Parathyroid adenoma (tissue), 2 donors: Measurements from ENCODE around the gene GRID1.

Source experiments
- H2AFZ ChIP-seq: fragments of 300-600 bp; sonication (generic); one replicate; pipeline ENCODE4 v1.7.0; 2017; ENCODE audit warnings: antibody characterized with exemption, mild to moderate bottlenecking
- H3K27ac ChIP-seq: fragments of 300-600 bp; sonication (generic); one replicate; pipeline ENCODE4 v1.7.0; 2017
- H3K27me3 ChIP-seq: fragments of 300-600 bp; sonication (generic); one replicate; pipeline ENCODE4 v1.7.0; 2017; ENCODE audit warnings: low read length; ENCODE audit not compliant: control insufficient read depth, insufficient read depth
- H3K36me3 ChIP-seq: fragments of 300-600 bp; sonication (generic); one replicate; pipeline ENCODE4 v1.7.0; 2017; ENCODE audit warnings: low read length; ENCODE audit not compliant: control insufficient read depth, insufficient read depth
- H3K4me1 ChIP-seq: fragments of 300-600 bp; sonication (generic); one replicate; pipeline ENCODE4 v1.7.0; 2017; ENCODE audit warnings: control low read depth
- H3K4me2 ChIP-seq: fragments of 300-600 bp; sonication (generic); one replicate; pipeline ENCODE4 v1.7.0; 2017; ENCODE audit warnings: low read length
- H3K4me3 ChIP-seq: fragments of 300-600 bp; sonication (generic); one replicate; pipeline ENCODE4 v1.7.0; 2017; ENCODE audit warnings: low read depth, low read length
- H3K79me2 ChIP-seq: fragments of 300-600 bp; sonication (generic); one replicate; pipeline ENCODE4 v1.7.0; 2017; ENCODE audit warnings: control low read depth
- H3K9ac ChIP-seq: fragments of 300-600 bp; sonication (generic); one replicate; pipeline ENCODE4 v1.7.0; 2017; ENCODE audit warnings: mild to moderate bottlenecking
- H3K9me3 ChIP-seq: fragments of 300-600 bp; sonication (generic); one replicate; pipeline ENCODE4 v1.7.0; 2017; ENCODE audit warnings: low read length; ENCODE audit not compliant: control insufficient read depth
- TF ChIP-seq, protein P1 (sequence below): fragments of 300-600 bp; sonication (generic); IDR thresholded peaks from one replicate; pipeline ENCODE4 v1.7.0; 2017; ENCODE audit warnings: antibody characterized with exemption, mild to moderate bottlenecking
- donor health status: primary hyperparathyroidism.

The GRID1 gene

DNA sequence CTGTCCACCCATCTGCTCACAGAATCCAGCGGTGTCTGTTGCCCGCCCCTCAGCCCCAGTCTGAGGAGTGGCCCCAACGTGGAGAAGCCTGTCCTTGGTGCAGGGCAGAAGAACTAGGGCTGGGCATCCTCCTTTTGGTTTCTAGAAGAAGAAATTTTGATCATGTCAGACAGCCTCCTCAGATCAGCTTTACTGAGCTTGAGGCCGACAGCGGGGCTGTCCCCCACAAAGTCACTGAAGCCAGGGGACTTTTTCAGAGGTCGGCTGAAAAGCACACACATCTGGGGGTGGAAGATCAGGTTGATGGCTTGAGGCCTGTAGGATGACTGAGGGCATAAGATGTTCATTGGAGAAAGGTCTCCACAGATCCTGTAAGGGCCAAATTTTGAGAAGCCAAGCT, 767.9 kb downstream of the GRID1 start:
- Histone ChIP-seq H2AFZ (no peak overlapping the region), H3K4me2 (no peak overlapping the region), H3K27me3 (no peaks in the 10 kb centered on the region), H3K36me3 (no peaks in the 10 kb centered on the region), H3K4me1 (no peaks in the 10 kb centered on the region), H3K79me2 (no peaks in the 10 kb centered on the region), H3K9me3 (no peaks in the 10 kb centered on the region), H3K4me3 (no peak overlapping the region), H3K27ac (no peak overlapping the region), H3K9ac (no peak overlapping the region)
- TF ChIP-seq, protein P1, sequence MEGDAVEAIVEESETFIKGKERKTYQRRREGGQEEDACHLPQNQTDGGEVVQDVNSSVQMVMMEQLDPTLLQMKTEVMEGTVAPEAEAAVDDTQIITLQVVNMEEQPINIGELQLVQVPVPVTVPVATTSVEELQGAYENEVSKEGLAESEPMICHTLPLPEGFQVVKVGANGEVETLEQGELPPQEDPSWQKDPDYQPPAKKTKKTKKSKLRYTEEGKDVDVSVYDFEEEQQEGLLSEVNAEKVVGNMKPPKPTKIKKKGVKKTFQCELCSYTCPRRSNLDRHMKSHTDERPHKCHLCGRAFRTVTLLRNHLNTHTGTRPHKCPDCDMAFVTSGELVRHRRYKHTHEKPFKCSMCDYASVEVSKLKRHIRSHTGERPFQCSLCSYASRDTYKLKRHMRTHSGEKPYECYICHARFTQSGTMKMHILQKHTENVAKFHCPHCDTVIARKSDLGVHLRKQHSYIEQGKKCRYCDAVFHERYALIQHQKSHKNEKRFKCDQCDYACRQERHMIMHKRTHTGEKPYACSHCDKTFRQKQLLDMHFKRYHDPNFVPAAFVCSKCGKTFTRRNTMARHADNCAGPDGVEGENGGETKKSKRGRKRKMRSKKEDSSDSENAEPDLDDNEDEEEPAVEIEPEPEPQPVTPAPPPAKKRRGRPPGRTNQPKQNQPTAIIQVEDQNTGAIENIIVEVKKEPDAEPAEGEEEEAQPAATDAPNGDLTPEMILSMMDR = no peak

DNA sequence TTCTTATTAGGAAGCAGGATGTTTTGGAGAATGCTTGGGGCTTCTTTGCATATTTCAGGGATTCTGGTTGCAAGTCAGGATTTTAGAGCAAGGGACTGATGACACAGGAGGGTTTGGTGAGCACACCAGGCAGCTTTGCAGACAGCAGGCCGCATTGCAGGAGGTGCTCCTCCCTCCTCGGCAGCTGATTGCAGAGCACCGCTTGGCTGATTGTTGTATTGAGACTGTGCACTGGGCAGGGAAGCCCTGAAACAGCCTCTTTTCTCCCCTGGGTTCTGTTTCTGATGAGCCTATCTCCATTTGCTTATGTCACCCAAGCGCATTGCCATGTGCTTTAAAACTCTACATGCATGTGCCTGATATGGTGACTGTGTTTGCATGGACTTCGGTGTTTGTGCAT, 769.6 kb downstream of the GRID1 start:
- no peak overlapping the region for H3K27ac ChIP-seq
- no peaks in the 10 kb centered on the region for H3K9me3 ChIP-seq
- H2AFZ ChIP-seq = no peak overlapping the region
- H3K4me1 ChIP-seq = no peaks in the 10 kb centered on the region
- TF ChIP-seq, protein P1 = no peak
- no peak overlapping the region for H3K9ac ChIP-seq
- H3K4me3 ChIP-seq = no peak overlapping the region
- no peak overlapping the region for H3K4me2 ChIP-seq
- no peaks in the 10 kb centered on the region for H3K27me3 ChIP-seq
- H3K79me2 ChIP-seq = no peaks in the 10 kb centered on the region
- H3K36me3 ChIP-seq = no peaks in the 10 kb centered on the region

DNA sequence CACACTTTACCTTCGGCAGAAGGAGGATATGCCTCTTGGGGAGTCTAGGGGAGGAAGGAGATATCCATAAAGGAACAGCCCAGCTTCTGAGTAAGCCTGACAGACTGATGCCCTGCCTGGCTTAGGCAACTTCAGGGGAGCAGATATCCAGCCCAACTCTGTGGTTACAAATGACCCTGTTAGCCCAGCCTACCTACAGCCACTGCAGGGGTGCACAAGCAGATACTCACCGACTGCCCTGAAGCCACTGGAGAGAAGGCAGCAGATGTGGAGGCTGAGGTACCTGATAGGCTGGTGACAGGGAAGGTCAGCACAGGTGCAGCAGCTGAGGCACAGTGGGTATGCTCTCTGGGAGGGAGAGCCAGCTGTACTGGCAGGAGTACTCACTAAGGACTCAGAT, 770.2 kb downstream of the GRID1 start:
- no peaks in the 10 kb centered on the region for H3K9me3 ChIP-seq
- no peak overlapping the region for H3K4me3 ChIP-seq
- no peak overlapping the region for H3K27ac ChIP-seq
- no peaks in the 10 kb centered on the region for H3K27me3 ChIP-seq
- H3K36me3 ChIP-seq = no peaks in the 10 kb centered on the region
- no peaks in the 10 kb centered on the region for H3K4me1 ChIP-seq
- H3K4me2 ChIP-seq = no peak overlapping the region
- no peaks in the 10 kb centered on the region for H3K79me2 ChIP-seq
- TF ChIP-seq, protein P1 = no peak
- H2AFZ ChIP-seq = no peak overlapping the region
- H3K9ac ChIP-seq = no peak overlapping the region

DNA sequence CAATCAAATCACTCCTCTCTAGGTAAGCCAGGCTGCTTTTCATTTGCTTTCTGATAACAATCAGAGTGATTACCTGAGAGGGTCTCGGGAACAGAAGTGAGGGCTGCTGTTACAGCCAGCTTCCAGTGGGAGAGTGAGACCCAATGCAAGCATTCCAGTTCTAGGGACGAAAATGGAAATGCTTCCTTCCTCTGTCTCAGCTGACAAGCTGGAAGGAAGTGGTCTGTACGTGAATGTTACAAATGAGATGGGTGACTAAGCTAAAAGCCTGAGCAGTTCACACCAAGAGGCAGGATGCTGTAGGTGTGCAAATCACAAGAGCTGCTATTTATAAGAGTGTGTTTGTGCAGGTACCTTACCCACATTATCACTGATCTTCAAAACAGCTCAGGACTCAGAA, 772.4 kb downstream of the GRID1 start:
- TF ChIP-seq, protein P1 = no peak
- H2AFZ ChIP-seq = no peak overlapping the region

DNA sequence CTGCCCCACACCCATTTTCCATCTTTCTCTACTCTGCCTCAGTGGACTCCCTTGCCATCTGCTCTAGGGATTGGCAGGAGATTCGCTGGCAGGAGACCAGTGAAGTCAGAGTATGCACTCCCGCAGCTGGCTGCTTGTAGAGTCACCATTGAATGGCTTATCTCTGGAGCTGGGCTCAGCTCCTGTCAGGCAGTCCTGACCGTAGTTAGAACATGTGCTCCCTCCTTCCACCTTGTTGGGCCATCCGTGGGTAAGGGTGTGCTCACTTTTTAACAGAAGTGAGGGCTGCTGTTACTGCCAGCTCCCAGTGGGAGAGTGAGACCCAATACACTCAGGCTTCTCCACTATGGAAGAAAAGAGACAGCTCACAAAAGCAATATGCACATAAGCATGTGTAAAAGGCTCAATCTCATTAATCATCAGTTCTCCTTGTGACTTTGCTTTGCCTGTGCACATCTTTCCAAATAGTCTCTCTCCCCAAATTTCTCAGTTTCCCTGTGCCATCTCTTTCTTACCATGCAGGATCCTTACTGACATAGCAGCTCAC, 773.3 kb downstream of the GRID1 start:
- Histone ChIP-seq H3K4me3 (no peak overlapping the region), H3K4me2 (no peak overlapping the region), H3K9ac (no peak overlapping the region), H2AFZ (no peak overlapping the region), H3K9me3 (no peaks in the 10 kb centered on the region), H3K27me3 (no peaks in the 10 kb centered on the region), H3K4me1 (no peaks in the 10 kb centered on the region), H3K27ac (no peak overlapping the region), H3K79me2 (no peaks in the 10 kb centered on the region), H3K36me3 (no peaks in the 10 kb centered on the region)
- TF ChIP-seq, protein P1 = no peak

More for the DNA sequence above, 772.4 kb downstream of the GRID1 start:
- H3K9me3 ChIP-seq = no peaks in the 10 kb centered on the region
- no peaks in the 10 kb centered on the region for H3K36me3 ChIP-seq
- H3K79me2 ChIP-seq = no peaks in the 10 kb centered on the region
- no peak overlapping the region for H3K27ac ChIP-seq
- H3K4me1 ChIP-seq = no peaks in the 10 kb centered on the region
- no peak overlapping the region for H3K4me2 ChIP-seq
- no peak overlapping the region for H3K9ac ChIP-seq
- H3K4me3 ChIP-seq = no peak overlapping the region
- no peaks in the 10 kb centered on the region for H3K27me3 ChIP-seq
